HG02852 (cell line): ENCODE results near the gene TIGD3.
"Not testable (repeated sequence)": the region's sequence is repeated elsewhere in the genome, so short reads cannot be mapped to it uniquely, and the experiment has no call there.

Experiments used
- ATAC-seq: cut with Tn5 transposase; IDR thresholded peaks from one replicate; pipeline ENCODE4 v1.9.1; 2021; ENCODE audit warnings: mild to moderate bottlenecking, moderate library complexity; ENCODE audit not compliant: unreplicated experiment

The TIGD3 gene

DNA sequence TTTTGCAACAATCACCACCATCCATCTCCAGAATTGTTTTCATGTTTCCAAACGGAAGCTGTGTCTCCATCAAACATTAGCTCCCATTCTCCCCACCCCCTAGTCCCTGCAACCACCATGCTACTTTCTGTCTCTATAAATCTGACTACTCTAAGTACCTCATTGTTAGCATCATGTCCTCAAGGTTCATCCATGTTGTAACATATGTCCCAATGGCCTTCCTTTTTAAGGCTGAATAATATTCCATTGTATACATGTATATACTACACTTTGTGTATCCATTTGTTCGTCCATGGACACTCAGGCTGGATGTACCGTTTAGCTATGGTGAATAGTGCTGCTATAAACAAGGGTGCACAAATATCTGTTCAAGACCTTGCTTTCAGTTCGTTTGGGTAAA lies 29.1 kb upstream of the TIGD3 start:
- ATAC-seq = no peak

DNA sequence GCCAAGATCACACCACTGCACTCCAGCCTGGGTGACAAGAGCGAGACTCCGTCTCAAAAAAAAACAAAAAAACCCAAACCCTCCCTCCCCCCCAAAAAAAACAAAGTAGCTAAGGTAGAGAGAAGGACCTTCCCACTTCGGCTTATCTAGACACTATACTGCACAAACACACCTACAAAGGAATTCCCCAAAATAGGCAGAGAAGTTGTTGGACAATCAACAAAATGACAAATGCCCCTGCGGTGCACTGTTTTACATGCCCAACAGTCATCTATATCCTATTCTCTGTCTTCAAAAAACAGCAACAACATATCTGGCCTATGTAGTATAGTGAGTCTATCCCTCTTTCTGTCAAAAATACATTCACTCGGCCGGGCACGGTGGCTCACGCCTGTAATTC lies 27.5 kb upstream of the TIGD3 start:
- ATAC-seq = no peak

DNA sequence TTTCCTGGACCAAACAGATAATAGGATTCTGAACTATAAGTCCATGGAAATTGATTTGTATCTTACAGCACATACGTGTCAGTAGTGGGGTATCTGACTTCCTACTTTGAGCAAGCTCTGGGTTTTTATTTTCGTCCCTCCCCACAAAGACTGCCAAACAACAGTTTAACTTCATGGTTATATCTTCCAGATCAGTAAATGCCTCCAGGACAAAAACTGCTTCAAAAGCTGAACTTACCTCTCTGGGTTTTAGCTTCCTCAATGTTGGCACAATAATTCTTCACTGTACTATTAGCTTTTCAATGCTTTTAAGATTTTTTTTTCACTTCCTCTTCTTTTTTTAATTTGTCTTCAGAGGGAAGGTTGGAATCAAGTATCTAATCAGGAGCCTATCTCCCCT lies 25.1 kb upstream of the TIGD3 start:
- ATAC-seq = no peak

DNA sequence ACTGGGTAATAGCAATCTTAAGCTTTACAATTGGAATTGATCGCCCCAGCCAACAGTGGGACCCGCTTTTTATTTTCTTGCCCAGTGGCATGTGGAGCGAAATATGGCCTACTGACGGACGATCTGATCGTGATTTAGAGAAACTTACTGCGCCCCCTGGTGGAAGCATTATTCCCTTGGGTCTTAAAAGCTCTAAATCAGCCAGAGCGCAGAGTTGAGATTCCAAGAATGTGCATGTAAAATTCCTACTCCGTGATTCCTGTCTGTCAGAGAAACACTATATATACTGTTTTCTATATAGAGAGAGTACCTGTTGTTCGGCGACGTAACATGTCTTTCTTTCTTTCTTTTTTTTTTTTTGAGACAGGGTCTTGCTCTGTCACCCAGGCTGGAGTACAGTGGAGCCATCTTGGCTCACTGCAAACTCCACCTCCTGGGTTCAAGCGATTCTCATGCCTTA lies 24.6 kb upstream of the TIGD3 start:
- no peak for ATAC-seq

DNA sequence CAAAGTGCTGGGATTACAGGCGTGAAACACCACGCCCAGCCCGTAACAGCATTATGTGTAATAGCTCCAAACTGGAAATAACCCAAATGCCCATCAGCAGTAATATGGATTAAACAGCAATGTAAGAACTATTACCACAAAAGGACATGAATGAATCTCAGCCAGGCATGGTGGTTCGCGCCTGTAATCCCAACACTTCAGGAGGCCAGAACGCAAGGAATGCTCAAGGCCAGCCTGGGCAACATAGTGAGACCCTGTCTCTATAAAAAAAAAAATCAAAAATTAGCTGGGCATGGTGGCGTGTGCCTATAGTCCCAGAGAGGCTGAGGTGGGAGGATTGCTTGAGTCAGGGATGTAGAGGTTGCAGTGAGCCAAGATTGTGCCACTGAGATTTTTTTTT lies 24.0 kb upstream of the TIGD3 start:
- no peak for ATAC-seq

DNA sequence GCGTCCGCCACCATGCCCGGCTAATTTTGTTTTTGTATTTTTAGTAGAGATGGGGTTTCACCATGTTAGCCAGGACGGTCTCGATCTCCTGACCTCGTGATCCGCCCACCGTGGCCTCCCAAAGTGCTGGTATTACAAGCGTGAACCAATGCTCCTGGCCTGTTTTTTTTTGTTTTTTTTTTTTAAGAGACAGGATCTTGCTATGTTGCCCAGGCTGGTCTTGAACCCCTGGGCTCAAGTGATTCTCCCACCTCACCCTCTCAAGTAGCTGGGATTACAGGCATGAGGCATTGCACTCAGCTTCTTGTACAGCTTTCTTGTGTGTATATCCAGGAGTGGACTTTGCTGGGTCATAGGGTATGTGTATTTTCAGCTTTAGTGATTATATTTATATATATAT lies 22.0 kb upstream of the TIGD3 start:
- ATAC-seq = not testable (repeated sequence)

DNA sequence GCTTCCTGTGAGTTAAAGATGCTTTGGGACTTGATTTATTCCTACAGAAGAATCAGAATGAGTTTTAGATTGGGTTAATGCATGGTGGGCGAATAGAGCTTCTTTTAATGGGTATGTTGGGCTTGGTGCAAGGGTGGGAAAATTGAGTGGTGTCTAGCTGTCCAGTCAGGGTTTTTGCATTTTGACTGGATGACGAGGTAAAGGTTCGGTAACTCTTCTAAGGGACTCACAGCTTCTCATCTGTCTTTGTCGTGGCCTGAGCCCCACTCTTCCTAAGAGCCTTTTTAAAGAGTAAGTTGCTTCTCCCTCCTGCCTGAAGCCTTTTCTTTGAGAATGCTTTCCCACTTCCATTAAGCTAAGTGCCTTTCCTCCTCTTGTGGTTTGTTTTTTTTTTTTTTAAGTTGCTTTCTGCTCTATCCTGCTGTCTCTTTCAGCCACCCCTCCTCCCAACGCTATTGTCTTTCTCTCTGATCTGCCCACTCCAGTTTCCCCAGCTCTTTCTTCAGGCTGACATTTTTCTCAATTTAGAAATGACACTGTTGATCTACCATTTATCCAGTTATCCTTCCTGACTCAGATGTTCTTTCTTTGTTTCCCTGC lies 19.8 kb upstream of the TIGD3 start:
- ATAC-seq = no peak

DNA sequence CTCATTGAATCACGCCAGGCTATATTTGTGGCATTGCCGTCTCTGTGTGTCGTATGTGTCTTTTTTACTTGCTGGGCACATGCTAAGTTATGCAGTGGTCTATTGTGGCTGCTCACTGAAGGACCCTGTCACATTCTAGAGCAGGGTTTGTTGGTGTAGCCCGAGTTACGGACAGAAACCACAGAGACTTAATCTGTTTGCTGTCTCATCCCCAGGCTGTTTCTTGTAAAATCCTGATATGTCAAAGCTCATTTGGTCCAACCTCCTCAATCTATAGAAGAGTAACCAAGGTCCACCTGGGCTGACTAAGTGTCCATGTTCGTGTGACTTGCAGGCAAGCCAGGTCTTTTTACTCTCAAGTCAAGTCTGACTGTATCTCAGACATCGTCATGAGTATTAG lies 15.9 kb upstream of the TIGD3 start:
- no peak for ATAC-seq

DNA sequence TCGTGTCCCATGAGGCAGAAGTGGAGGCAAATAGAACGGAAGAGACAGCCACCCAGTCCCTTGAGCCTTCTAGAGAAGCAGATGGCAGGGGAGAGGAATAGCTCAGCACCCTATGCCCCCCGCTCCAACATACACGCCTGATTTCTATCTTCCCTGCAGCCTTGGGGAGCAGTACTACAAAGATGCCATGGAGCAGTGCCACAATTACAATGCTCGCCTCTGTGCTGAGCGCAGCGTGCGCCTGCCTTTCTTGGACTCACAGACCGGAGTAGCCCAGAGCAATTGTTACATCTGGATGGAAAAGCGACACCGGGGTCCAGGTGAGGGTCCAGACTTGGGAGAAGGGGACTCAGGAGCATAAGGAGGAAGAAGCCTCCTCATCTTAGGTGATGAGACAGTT lies 14.3 kb upstream of the TIGD3 start:
- no peak for ATAC-seq

DNA sequence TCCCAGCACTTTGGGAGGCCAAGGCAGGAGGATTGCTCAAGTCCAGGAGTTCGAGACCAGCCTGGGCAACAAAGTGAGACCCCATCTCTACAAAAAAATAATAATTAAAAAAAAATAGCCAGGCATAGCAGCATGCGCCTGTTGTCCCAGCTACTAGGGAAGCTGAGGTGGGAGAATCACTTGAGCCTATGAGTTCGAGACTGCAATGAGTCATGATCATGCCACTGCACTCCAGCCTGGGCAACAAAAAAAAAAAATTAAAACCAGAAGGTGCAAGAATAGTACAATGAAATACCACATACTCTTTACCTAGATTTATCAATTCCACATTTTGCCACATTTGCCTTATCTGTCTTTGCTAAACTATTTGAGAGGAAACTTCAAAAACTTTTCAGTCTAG lies 12.7 kb upstream of the TIGD3 start:
- no peak for ATAC-seq

DNA sequence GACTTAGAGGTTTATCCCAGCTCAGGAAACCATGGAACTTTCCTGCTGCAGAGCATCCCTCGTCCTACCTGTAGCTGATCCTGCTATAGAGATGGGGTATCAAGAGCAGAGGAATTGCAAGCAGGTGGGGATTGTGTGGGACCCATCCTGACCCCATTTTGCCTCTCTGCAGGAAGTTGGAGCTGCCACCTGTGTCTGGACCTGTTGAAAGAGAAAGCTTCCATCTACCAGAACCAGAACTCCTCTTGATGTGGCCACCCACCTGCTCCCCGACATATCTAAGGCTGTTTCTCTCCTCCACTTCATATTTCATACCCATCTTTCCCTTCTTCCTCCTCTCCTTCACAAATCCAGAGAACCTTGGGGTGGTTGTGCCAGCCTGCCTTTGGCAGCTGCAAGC lies 3.0 kb upstream of the TIGD3 start:
- no peak for ATAC-seq

DNA sequence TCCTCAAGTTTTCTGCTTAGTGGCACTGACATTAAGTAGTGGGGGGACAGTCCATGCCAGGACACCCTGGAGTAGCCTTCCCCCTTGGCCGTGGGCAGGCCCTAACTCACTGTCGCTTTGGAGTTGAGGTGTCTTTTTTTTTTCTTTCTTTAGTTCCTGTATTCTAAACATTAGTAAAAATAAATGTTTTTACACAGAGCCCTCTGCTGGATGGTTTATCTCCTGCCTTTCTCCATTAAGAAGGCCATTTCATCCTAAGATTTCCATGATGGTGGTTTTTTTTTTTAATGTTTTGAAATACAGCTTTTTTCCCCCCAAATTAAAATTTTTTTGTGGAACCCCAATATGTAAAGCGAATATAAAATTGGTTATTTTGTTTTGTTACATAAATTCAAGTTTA lies 1.8 kb upstream of the TIGD3 start:
- no peak for ATAC-seq

DNA sequence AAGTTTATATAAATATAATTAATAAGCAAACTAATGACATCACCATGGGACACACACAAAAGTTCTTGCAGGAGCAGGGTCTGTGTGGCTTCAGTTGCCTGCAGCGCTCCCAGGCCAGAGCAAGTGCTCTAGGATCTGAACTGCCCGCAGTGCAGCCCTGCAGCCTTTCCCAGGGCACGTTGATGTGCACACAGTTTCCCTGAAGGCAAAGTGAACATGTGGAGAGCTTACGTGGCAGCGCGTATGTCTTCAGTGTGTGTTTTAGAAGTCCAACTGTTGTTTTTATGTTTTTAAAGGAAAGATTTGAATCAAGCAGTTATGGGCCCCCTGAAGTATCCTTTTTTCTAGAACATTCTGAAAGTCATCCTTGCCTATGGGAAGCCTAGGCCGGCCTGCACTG lies 1.2 kb upstream of the TIGD3 start:
- no peak for ATAC-seq

DNA sequence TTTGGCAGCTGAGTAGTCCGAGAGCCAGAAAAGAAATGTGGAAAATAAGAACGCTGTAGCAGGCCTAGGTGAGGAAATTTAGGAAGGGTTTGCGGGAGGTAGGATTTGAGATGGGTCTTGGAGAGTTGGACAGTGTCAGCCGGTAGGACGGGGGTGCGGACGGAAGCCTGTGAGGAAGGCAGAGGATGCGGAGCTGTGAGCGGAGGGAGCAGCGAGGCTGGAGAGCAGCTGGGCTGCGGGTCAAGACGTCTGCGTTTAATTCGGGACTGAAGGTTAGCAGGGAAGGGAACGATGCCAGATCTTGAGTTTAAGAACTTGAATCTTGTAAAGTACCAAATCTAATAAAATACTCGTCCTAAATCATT lies 669 bp upstream of the TIGD3 start:
- no peak for ATAC-seq

DNA sequence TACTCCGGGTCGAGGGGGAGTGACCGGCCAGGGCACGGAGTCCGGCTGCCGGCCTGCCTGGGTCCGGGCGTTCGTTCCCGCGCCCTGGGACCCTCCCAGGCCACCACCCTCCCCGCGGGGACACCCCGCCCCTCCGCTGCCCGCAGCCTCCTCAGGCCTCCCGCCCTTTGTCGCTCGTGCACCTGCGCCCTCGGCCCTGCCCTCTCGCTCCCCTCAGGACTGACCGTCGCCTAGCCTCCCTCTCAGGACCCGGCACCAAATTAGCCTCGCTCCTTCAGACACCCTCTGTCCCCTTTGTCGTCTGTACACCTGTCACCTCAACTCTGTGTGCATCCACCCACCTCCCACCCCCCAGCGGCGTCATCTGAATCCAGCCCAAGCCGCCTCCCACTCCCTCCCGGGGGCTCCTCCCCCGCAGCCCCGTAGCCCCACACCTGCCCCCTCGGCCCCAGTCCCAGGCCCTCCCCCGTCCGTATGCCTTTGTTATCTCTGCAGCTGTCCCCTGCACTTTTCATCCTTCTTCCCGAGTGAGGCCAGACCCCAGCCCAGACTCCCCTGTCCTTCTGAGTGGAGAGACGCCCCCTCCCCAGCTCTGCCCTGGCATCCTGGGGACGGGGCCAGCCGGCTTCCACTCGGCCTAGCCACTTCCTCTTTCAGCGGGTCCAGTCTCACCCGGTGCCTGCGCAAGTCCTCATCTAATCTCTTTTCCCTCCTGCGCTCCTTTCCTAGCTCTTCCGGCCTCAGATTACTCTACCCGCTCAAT lies 643 bp downstream of the TIGD3 start:
- ATAC-seq = peak; percentile 27

DNA sequence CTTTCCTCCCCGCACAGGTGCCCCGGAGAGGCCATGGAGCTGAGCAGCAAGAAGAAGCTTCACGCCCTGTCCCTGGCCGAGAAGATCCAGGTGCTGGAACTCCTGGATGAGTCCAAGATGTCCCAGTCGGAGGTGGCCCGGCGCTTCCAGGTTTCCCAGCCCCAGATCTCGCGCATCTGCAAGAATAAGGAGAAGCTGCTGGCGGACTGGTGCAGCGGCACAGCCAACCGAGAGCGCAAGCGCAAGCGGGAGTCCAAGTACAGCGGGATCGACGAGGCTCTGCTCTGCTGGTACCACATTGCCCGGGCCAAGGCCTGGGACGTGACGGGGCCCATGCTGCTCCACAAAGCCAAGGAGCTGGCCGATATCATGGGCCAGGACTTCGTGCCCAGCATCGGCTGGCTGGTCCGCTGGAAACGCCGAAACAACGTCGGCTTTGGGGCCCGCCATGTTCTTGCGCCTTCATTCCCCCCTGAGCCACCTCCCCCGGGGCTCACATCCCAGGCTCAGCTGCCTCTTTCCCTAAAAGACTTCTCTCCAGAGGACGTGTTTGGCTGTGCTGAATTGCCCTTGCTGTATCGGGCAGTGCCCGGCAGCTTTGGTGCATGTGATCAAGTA lies 1.3 kb downstream of the TIGD3 start:
- no peak for ATAC-seq

DNA sequence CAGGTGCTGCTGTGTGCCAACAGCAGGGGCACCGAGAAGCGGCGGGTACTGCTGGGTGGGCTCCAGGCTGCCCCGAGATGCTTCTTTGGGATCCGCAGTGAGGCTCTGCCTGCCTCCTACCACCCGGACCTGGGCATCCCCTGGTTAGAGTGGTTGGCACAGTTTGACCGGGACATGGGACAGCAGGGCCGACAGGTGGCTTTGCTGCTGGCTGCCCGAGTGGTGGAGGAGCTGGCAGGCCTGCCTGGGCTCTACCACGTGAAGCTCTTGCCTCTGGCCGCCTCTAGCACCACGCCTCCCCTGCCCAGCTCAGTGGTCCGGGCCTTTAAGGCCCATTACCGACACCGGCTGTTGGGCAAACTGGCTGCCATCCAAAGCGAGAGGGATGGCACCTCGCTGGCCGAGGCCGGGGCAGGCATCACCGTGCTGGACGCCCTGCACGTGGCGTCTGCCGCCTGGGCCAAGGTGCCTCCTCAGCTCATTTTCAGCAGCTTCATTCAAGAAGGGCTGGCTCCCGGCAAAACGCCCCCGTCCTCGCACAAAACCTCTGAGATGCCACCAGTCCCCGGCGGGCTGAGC lies 1.9 kb downstream of the TIGD3 start:
- no peak for ATAC-seq

DNA sequence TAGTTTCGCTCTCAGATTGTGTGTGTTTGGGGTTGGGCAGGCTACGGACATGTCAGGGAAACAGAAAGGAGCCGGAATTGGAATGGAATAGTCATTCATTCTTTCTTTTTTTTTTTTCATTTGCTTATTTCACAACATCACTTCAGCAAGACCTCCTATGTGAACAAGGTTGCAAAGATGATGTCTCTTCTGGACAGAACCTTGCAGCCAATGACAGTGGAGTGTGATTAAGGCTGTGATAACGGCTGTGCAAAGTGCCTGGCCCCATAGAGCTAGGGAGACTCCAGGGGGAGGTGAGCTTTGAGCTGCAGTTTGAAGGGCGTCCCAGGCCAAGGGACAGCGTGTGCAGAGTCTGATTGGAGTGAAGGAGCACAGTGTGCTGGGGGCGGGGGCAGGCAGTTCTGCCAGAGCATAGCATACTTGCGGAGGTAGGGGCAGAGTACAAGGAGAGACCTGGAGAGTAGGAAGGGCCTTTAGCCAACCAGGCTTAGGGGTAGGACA lies 3.4 kb downstream of the TIGD3 start:
- no peak for ATAC-seq

DNA sequence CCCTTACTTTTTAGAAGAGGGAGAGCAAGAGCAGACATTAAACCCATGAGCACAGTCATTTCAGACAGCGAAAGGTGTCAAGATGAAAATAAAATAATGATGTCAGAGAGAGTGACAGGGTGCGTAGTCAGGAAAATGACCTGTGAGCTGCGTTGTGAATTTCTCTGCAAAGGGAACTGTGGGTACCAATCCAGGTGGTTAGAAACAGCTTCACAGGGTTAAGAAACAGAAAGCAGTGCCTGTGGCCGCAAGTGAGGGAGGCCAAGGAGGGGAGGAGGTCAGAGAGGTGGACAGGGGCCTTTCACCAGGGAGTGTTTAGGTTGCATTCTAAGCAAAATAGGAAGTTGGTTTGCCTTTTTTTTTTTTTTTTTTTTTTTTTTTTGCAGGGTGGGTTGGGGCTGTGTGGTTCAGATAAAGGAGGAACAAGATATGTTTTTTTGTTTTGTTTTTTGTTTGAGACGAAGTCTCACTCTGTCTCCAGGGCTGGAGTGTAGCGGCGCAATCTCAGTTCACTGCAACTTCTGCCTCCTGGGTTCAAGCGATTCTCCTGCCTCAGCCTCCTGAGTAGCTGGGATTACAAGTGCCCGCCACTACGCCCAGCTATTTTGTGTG lies 7.9 kb downstream of the TIGD3 start:
- ATAC-seq = no peak

DNA sequence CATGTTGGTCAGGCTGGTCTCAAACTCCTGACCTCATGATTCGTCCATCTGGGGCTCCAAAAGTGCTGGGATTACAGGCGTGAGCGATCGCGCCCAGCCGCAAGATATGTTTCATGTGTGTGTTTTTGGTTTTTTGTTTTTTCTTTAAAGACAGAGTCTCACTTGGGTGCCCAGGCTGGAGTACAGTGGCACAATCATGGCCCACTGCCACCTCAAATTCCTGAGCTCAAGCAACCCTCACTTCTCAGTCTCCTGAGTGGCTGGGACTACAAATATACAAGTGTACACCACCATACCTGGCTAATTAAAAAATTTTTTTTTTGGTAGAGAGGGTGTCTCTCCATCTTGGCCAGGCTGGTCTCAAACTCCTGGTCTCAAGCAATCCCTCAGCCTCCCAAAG lies 8.4 kb downstream of the TIGD3 start:
- ATAC-seq = no peak

DNA sequence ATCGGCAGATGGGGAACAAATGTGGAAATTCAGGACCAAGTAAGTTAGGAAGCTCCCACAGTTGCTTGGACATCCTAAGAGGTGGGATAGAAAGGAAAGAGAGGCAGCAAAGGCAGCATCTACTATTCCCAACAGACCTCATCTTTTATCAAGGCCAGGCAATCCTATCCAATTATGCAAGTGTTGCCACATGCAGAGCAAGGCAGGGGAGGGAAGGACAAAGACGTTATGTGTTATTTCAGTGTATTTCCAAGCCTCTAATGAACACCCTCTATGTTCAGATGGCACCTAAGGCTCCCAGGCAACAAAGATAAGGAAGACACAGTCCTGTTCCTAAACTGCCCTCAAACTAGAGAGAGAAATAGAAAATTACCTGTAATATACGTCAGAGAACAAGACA lies 9.2 kb downstream of the TIGD3 start:
- ATAC-seq = no peak
